ENCODE data around the gene PALLD. TPM values are rescaled to one million over a fixed set of nuclear protein-coding genes. Genes with fewer than 3 reads are reported as not detected.

PALLD gene
- total RNA-seq, 1 donor from 2014 or later: 22.9 TPM

DNA sequence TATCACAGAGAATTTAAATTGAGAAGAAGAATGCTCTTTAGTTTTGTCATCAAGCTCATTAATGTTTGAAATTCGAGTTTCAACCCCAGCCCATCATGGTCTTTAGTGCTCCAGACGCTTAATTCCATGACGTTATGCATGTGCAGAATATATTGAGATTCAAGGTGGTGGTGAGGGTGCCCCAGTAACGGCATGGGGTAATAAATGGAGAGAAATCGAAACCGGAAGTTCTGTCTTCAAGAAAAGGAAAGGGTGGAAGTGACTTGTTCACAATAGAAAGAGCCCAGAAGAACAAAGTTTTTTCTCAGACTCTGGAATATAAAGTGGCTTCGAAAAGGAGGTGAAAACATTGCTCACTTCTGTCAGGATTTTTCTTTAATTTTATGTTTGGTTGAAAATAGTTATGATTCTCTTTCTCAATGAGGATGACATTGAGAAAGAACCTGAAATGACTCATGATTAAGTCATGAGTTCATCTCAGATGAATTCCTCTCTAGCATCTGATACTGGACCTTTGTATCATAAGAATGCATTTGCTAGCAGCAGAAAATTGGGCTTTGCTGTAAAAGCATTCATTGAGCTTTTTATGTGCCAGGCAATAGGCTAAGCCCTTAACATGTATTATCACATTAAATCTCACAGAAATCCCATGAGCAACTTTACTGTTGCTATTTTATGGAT, 15.8 kb upstream of the PALLD start:
- intact Hi-C loops (cut with micrococcal nuclease): loop anchor here (1.0 to 10.0 kb wide), 7 partner anchors 29 to 1131 kb away; partner anchors contain the start of genes CBR4, DDX60 and NEK1
- peak; percentile 47 for DNase-seq (ENCODE audit: low spot score)

DNA sequence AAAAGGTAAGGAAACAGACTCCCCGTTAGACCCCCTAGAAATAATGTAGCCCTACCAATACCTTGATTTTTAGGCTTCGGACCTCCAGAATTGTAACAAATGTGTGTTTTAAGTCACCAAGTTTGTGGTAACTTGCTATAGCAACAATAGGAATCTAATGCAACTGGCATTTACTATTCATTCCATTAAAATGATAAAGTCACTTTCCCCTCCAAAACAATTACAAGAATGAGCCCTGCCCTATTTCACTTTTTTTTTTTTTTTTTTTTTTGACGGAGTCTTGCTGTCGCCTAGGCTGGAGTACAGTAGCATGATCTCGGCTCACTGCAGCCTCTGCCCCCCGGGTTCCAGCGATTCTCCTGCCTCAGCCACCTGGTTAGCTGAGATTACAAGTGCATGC, 13.0 kb upstream of the PALLD start:
- no peaks in the 10 kb centered on the region for H3K27me3 Mint-ChIP-seq (ENCODE audit: insufficient read depth)
- peaks cover 51% of the 10 kb centered on the region for H3K4me1 Mint-ChIP-seq (ENCODE audit: low read depth)
- DNase-seq (ENCODE audit: low spot score): no peak
- no peak overlapping the region for H3K27ac Mint-ChIP-seq
- H3K36me3 Mint-ChIP-seq (ENCODE audit: low read depth): peaks cover 6% of the 10 kb centered on the region
- H3K4me3 Mint-ChIP-seq: no peak overlapping the region
- intact Hi-C loops (cut with micrococcal nuclease): loop anchor here (5.0 to 10.0 kb wide), 2 partner anchors 62 to 531 kb away; partner anchors contain the start of gene CBR4
- H3K9me3 Mint-ChIP-seq: no peaks in the 10 kb centered on the region

More for the DNA sequence above, 15.8 kb upstream of the PALLD start:
- peak overlapping the region; percentile 98 for H3K27ac Mint-ChIP-seq
- H3K4me3 Mint-ChIP-seq: peak overlapping the region; percentile 89
- H3K27me3 Mint-ChIP-seq (ENCODE audit: insufficient read depth): peaks cover 2% of the 10 kb centered on the region
- peaks cover 58% of the 10 kb centered on the region for H3K4me1 Mint-ChIP-seq (ENCODE audit: low read depth)
- no peaks in the 10 kb centered on the region for H3K9me3 Mint-ChIP-seq
- peaks cover 18% of the 10 kb centered on the region for H3K36me3 Mint-ChIP-seq (ENCODE audit: low read depth)

DNA sequence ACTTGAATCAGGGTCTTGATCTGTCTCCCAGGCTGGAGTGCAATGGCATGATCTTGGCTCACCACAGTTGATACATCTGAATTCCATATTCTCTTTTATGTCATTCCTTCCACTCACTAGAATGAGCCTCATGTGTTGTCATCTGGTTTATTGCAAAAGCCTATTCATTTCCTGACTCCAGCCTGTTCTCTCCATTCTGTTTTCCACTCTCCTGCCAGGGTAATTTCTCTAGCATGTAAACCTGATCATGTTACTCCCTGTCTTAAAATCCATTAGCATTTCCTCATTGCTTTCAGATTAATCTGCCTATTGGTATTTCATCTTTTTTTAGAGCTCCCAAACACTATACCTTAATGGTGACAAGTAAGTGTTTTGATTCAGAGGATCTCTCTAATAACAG, 12.2 kb upstream of the PALLD start:
- intact Hi-C loops (cut with micrococcal nuclease): loop anchor here (5.0 to 10.0 kb wide), 2 partner anchors 62 to 530 kb away; partner anchors contain the start of gene CBR4
- Mint-ChIP-seq H3K9me3 (no peaks in the 10 kb centered on the region), H3K27ac (no peak overlapping the region), H3K27me3 (ENCODE audit: insufficient read depth) (no peaks in the 10 kb centered on the region), H3K4me1 (ENCODE audit: low read depth) (peaks cover 46% of the 10 kb centered on the region), H3K36me3 (ENCODE audit: low read depth) (peaks cover 4% of the 10 kb centered on the region), H3K4me3 (no peak overlapping the region)
- no peak for DNase-seq (ENCODE audit: low spot score)

- Mint-ChIP-seq H3K4me1 (ENCODE audit: low read depth) (peaks cover 43% of the 10 kb centered on the region), H3K27ac (no peak overlapping the region), H3K9me3 (no peaks in the 10 kb centered on the region), H3K27me3 (ENCODE audit: insufficient read depth) (no peaks in the 10 kb centered on the region), H3K4me3 (no peak overlapping the region), H3K36me3 (ENCODE audit: low read depth) (peaks cover 2% of the 10 kb centered on the region)
- intact Hi-C loops (cut with micrococcal nuclease): loop anchor here (10.0 kb wide), 1 partner anchor 529 kb away; the partner anchor contains the start of gene CBR4
- DNase-seq (ENCODE audit: low spot score): no peak
Measured at GRCh38 chr4:168485156-168485910, 11.5 kb upstream of the PALLD start.

DNA sequence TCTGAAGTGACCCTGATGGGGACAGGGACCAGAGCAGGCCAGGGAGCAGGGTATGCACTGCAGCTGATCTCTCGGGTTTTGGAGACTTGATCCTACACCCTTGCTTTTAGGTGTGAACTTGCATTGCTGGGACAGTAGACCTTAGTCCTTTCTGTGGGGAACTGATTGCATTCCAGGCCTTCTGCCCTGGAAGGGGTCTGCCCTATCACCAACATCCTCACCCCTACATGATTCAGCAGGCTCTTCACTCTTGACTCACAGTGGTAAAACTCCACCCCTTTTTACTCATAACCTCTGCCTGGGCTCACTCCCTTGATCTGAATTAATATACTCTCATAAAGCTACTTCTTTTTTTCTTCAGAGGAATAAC, 10.0 kb upstream of the PALLD start:
- intact Hi-C loops (cut with micrococcal nuclease): loop anchor here (10.0 kb wide), 1 partner anchor 528 kb away; the partner anchor contains the start of gene CBR4
- no peak overlapping the region for H3K4me3 Mint-ChIP-seq
- H3K27ac Mint-ChIP-seq: no peak overlapping the region
- no peaks in the 10 kb centered on the region for H3K27me3 Mint-ChIP-seq (ENCODE audit: insufficient read depth)
- no peak for DNase-seq (ENCODE audit: low spot score)
- no peaks in the 10 kb centered on the region for H3K9me3 Mint-ChIP-seq
- peaks cover 28% of the 10 kb centered on the region for H3K4me1 Mint-ChIP-seq (ENCODE audit: low read depth)
- H3K36me3 Mint-ChIP-seq (ENCODE audit: low read depth): no peaks in the 10 kb centered on the region

GRCh38 chr4:168487282-168488035, 9.4 kb upstream of the PALLD start:
- intact Hi-C loops (cut with micrococcal nuclease): loop anchor here (10.0 kb wide), 1 partner anchor 527 kb away; the partner anchor contains the start of gene CBR4
- Mint-ChIP-seq H3K4me1 (ENCODE audit: low read depth) (peaks cover 22% of the 10 kb centered on the region), H3K27me3 (ENCODE audit: insufficient read depth) (no peaks in the 10 kb centered on the region), H3K4me3 (no peak overlapping the region), H3K27ac (no peak overlapping the region), H3K9me3 (no peaks in the 10 kb centered on the region), H3K36me3 (ENCODE audit: low read depth) (no peaks in the 10 kb centered on the region)
- DNase-seq (ENCODE audit: low spot score): no peak

- Mint-ChIP-seq H3K4me3 (no peak overlapping the region), H3K27ac (no peak overlapping the region), H3K9me3 (no peaks in the 10 kb centered on the region), H3K4me1 (ENCODE audit: low read depth) (peaks cover 10% of the 10 kb centered on the region), H3K36me3 (ENCODE audit: low read depth) (no peaks in the 10 kb centered on the region), H3K27me3 (ENCODE audit: insufficient read depth) (peaks cover 6% of the 10 kb centered on the region)
- intact Hi-C loops (cut with micrococcal nuclease): loop anchor here (10.0 kb wide), 1 partner anchor 526 kb away; the partner anchor contains the start of gene CBR4
- DNase-seq (ENCODE audit: low spot score): no peak
Measured at GRCh38 chr4:168488869-168489274, 8.0 kb upstream of the PALLD start.

GRCh38 chr4:168489616-168490015, 7.2 kb upstream of the PALLD start:
- DNase-seq (ENCODE audit: low spot score): no peak
- intact Hi-C loops (cut with micrococcal nuclease): loop anchor here (10.0 kb wide), 1 partner anchor 525 kb away; the partner anchor contains the start of gene CBR4
- no peaks in the 10 kb centered on the region for H3K36me3 Mint-ChIP-seq (ENCODE audit: low read depth)
- H3K27ac Mint-ChIP-seq: no peak overlapping the region
- no peaks in the 10 kb centered on the region for H3K9me3 Mint-ChIP-seq
- H3K4me3 Mint-ChIP-seq: no peak overlapping the region
- H3K4me1 Mint-ChIP-seq (ENCODE audit: low read depth): peaks cover 10% of the 10 kb centered on the region
- H3K27me3 Mint-ChIP-seq (ENCODE audit: insufficient read depth): peaks cover 8% of the 10 kb centered on the region

DNA sequence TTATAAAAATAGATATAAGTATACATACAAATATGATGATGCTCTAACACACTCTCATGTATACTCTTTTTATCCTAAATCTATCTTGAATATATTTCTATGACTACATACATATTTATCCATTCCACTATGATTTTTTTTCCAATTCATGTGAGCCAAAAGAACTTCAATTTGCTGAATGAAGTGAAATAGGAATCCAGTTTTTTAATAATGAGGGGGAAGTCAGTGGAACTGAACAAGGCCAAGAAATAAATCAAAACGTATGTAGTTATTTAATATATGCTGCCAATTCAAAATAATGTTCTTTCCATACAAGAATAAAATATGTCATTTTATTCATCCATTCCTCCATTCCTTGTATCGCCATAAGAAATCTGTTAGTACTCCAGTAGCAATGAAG, 6.1 kb upstream of the PALLD start:
- H3K36me3 Mint-ChIP-seq (ENCODE audit: low read depth): no peaks in the 10 kb centered on the region
- peaks cover 10% of the 10 kb centered on the region for H3K4me1 Mint-ChIP-seq (ENCODE audit: low read depth)
- no peak overlapping the region for H3K27ac Mint-ChIP-seq
- DNase-seq (ENCODE audit: low spot score): no peak
- no peaks in the 10 kb centered on the region for H3K9me3 Mint-ChIP-seq
- peaks cover 13% of the 10 kb centered on the region for H3K27me3 Mint-ChIP-seq (ENCODE audit: insufficient read depth)
- no peak overlapping the region for H3K4me3 Mint-ChIP-seq
- intact Hi-C loops (cut with micrococcal nuclease): no loop called here

- no peak for DNase-seq (ENCODE audit: low spot score)
- H3K4me3 Mint-ChIP-seq: no peak overlapping the region
- H3K9me3 Mint-ChIP-seq: no peaks in the 10 kb centered on the region
- H3K36me3 Mint-ChIP-seq (ENCODE audit: low read depth): no peaks in the 10 kb centered on the region
- H3K4me1 Mint-ChIP-seq (ENCODE audit: low read depth): peaks cover 10% of the 10 kb centered on the region
- peaks cover 13% of the 10 kb centered on the region for H3K27me3 Mint-ChIP-seq (ENCODE audit: insufficient read depth)
- no peak overlapping the region for H3K27ac Mint-ChIP-seq
- intact Hi-C loops (cut with micrococcal nuclease): no loop called here
Measured at GRCh38 chr4:168491563-168491962, 5.3 kb upstream of the PALLD start.

- Mint-ChIP-seq H3K27ac (no peak overlapping the region), H3K36me3 (ENCODE audit: low read depth) (no peaks in the 10 kb centered on the region), H3K4me3 (no peak overlapping the region), H3K27me3 (ENCODE audit: insufficient read depth) (peaks cover 28% of the 10 kb centered on the region), H3K4me1 (ENCODE audit: low read depth) (peaks cover 5% of the 10 kb centered on the region), H3K9me3 (no peaks in the 10 kb centered on the region)
- intact Hi-C loops (cut with micrococcal nuclease): no loop called here
- no peak for DNase-seq (ENCODE audit: low spot score)
Measured at GRCh38 chr4:168498251-168498650, 1.4 kb downstream of the PALLD start.

DNA sequence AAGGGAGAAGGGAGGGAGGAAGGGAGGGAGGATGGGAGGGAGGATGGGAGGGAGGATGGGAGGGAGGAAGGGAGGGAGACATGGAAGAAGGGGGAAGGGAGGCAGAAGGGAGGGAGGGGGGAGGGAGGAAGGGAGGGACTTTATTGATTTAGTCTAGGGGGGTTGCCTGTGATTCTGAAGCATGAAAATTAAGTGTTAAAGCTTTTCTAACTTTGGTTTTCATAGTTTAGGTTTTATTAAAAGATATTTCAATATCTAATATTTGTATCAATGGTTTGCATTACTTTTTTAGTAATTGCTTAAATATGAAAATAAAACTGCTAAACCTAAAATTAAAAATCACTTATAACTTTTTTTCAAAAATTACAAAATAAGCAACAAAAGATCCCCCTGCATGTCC, 2.4 kb downstream of the PALLD start:
- intact Hi-C loops (cut with micrococcal nuclease): no loop called here
- Mint-ChIP-seq H3K9me3 (no peaks in the 10 kb centered on the region), H3K4me3 (no peak overlapping the region), H3K27me3 (ENCODE audit: insufficient read depth) (peaks cover 30% of the 10 kb centered on the region), H3K27ac (no peak overlapping the region), H3K4me1 (ENCODE audit: low read depth) (peaks cover 14% of the 10 kb centered on the region), H3K36me3 (ENCODE audit: low read depth) (peaks cover 2% of the 10 kb centered on the region)
- no peak for DNase-seq (ENCODE audit: low spot score)

Data from activated T-helper 1 cell treated with anti-CD3 and anti-CD28 coated beads, Interleukin-12 subunit alpha, Interleukin-12 subunit beta, Interleukin-2, Interleukin-4 antibody, amounts not matched to agents 30 ng/mL and 10 ng/mL and 1 ng/mL, durations not matched to agents 14 hours and 24 hours and 36 hours (primary cell).